Midbrain (tissue), 1 donor: ENCODE measurements around the gene IL6.
"Not testable (repeated sequence)": the region's sequence is repeated elsewhere in the genome, so short reads cannot be mapped to it uniquely, and the experiment has no call there.

Experiments
- DNase-seq: peaks from one replicate; lab custom pipeline; 2025; lab: John Stamatoyannopoulos, UW

IL6 gene

DNA sequence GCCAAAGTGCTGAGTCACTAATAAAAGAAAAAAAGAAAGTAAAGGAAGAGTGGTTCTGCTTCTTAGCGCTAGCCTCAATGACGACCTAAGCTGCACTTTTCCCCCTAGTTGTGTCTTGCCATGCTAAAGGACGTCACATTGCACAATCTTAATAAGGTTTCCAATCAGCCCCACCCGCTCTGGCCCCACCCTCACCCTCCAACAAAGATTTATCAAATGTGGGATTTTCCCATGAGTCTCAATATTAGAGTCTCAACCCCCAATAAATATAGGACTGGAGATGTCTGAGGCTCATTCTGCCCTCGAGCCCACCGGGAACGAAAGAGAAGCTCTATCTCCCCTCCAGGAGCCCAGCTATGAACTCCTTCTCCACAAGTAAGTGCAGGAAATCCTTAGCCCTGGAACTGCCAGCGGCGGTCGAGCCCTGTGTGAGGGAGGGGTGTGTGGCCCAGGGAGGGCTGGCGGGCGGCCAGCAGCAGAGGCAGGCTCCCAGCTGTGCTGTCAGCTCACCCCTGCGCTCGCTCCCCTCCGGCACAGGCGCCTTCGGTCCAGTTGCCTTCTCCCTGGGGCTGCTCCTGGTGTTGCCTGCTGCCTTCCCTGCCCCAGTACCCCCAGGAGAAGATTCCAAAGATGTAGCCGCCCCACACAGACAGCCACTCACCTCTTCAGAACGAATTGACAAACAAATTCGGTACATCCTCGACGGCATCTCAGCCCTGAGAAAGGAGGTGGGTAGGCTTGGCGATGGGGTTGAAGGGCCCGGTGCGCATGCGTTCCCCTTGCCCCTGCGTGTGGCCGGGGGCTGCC, at the start of gene IL6:
IL6 (plus strand) TSS at position 294 of the 807 bp plus-strand sequence; CDS start at position 357, 63 bp downstream.
- peak; percentile 40 for DNase-seq

DNA sequence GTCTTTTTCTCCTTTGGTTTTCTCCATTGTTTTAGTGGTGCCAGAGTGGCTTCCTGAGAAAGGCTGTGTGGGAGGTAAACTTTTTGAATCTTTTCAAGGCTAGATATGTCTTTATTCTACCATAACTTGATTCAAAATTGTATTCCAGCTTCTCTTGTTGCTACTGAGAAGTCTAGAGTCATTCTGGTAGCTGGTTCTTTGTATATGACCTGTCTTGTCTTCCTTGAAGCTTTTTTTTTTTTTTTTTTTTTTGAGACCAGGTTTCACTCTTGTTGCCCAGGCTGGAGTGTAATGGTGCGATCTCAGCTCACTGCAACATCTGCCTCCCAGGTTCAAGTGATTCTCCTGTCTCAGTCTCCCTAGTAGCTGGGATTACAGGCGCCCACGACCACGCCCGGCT, 49.7 kb upstream of the IL6 start:
- DNase-seq: not testable (repeated sequence)

DNA sequence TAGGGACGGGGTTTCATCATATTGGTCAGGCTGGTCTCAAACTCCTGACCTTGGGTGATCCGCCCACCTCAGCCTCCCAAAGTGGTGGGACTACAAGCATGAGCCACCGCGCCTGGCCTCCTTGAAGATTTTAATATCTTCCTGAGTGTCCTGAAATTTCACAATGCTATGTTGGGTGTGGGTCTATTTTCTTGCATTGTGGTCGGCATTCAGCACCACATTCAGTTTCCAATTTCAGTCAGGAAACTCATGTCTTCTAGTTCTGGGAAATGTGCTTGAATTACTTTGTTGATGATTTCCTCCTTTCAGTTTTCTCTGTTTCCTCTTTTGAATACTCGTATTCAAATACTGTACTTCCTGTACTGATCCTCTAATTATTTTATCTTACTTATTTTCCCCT, 49.3 kb upstream of the IL6 start:
- no peak for DNase-seq

DNA sequence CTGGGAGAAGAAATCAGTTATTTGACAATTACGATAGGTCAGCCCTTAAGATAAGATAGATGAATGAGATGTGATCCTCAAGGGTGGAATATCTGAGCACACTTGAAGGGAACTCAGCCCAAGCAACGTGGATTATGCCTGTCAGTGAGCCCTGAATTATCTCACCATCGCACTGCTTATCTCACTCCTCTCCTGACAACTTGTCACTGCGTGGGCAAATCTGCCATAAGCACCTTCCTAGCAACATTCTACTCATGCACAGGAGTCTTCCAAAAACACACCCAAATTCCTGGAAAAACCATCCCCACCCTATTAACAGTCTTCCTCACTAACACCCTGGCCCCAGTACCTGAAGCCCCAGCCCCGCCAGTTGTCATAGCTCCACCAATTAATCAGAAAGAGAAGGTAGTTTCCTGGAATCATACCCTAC, 46.5 kb upstream of the IL6 start:
- no peak for DNase-seq

DNA sequence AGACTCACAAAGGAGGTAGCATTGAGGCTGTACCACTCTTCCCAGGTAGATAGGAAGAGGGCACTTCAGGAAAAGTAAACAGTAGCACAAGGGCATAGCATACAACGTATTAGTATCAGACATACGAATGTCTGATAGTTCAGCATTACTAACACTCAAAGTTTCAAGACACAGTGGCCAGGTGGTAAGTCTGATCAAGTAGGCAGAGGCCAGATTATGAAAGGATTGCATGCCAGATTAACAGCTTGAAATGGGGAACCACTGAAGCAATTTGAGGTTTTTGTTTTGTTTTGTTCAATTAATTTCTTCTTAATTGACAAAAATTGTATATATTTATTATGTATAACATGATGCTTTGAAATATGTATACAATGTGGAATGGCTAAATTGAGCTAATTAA, 45.7 kb upstream of the IL6 start:
- DNase-seq: no peak

DNA sequence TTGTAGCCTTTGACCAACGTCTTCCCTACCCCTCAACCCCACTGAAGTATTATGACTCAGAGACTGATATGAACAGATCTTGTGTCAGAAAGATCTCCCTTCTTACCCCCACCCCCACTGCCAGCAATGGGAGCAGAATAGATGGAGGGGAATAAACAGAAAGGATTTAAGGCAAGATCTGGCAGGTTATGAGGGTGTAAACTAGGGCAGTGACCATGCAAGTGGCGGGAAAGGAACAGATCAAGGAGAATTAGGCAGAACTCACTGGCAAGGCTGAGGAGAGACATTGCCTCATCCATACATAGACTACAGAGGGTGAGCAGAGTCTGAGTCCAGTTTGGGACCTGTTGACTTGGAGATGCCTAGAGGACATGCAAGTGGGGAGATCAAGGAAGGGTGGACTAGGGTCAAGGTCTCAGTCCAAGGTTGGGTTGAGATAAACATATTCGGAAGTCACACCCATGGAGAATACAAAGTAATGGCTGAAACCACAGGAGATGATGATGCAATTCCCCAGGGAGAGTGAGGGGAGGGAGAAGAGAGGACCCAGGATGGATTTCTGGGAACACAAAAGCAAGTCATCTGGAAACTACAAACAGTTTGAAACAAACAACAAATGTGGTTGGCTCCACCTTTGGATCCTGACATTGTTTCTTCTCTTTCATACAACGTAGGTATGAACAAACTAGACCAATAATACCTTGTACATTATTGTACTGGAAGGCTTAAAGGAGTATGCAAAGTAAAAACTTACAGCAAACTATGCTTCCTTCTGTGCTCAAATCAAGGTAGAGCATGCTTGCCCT, 44.9 kb upstream of the IL6 start:
- no peak for DNase-seq

DNA sequence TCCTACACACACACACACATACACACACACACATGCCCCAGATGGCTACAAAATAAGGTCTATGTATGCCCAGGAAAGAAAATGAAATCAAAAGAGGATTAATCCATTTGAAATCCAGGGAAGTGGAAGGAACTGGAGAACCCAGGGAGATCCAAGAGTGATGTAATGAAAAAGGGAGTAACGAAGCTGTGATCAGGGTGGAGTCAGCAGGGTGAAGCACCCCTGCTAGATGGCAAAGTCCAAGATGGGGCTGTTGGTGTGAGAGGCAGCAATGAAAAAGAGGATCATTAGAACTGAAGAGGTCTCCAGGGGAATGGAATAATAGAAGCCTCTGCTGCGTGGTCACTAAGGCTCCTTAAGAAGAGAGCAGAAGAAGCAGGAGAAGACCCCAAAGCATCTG, 43.6 kb upstream of the IL6 start:
- DNase-seq: no peak

DNA sequence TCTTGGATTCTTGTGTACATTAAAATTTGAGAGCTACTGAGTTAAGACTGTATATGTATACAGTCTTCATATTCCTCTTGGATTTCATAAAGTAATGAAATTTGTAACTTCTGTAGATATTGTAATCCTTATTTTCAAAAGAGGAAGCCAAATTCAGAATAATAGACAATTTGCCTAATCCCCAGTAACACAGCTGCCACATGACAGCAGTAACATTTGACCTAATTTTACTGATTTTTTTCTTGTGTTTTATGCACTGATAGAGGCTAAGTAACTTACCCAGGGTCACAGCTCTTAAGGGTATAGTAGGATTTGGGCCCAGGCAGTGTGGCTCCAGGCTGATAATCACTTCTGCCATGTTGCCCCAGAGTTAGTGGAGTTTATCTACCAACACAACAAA, 40.4 kb upstream of the IL6 start:
- DNase-seq: no peak

DNA sequence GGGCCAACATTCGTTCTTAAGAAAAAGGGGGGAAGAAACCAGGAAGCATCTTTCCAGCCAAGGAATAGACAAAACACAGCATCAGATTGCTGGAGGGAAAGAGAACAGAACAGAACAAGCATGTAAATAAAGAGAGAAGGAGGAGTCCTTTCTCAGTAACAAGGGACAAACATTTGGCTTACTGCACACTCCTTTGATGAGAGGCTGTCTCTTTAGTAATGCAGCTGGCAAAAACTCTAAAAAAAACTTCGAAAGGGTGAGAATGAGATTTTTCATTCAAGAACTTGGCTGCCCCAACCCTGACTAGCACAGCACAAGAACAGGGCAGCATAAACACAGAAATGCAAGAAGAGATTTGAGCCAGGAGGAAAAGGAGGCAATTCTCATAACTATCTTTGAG, 38.9 kb upstream of the IL6 start:
- DNase-seq: peak; percentile 27

DNA sequence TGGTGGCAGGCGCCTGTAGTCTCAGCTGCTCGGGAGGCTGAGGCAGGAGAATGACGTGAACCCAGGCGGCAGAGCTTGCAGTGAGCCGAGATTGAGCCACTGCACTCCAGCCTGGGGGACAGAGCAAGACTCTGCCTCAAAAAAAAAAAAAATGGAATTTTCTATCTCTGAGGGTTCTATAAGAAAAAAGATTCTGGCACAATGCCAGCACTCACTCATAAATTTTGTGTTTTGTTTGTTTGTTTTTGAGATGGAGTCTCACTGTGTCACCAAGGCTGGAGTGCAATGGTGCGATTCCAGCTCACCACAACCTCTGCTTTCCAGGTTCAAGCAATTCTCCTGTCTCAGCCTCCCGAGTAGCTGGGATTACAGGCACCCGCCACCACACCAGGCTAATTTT, 38.1 kb upstream of the IL6 start:
- not testable (repeated sequence) for DNase-seq

DNA sequence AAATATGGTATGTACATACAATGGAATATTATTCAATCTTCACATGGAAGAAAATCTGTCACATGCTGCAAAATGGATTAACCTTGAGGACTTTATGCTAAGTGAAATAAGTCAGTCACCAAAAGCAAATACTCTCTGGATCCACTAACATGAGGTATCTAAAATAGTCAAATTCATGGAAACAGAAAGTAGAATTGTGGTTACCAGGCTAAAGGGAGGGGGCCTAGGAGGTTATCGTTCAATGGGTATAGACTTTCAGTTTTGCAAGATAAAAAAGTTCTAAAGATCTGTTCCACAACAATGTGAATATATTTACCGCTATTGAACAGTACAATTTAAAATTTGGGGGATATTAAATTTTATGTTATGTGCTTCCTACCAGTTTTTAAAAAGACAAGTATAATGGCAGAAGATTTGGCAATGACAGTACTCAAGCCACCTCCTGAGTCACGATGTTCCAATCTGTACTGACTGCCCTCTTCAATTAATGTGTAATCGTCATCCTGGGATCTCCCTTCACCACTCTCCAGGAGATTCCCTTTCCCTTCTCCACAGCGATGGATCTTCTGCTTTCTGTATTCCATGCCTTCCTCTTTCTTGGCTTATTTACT, 32.3 kb upstream of the IL6 start:
- no peak for DNase-seq

DNA sequence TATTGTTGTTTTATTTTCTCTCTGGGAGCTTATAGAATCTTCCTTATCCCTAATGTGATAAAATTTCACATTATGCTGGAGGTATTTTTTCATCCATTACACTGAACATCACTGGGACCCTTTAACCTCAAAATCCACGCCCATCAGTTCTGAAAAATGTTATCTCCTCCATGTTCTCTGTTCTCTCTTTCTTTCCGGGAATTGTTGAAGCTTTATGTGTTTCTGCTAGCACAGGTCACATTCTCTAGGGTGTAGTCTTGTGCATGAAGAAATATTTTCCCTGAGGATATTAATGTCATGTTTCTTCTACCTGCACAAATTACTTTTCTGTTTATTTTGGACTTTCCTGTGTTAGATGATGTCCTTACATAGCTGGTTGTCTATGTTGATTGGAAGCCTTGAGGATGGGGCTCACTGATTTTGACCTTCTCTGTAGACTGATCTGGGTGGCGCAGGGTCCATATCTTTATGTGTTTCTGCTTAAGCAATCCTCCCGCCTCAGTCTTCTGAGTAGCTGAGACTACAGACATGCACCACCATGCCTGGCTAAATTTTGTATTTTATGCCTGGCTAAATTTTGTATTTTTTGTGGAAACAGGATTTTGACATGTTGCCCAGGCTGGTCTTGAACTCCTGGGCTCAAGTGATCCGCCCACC, 31.4 kb upstream of the IL6 start:
- no peak for DNase-seq

DNA sequence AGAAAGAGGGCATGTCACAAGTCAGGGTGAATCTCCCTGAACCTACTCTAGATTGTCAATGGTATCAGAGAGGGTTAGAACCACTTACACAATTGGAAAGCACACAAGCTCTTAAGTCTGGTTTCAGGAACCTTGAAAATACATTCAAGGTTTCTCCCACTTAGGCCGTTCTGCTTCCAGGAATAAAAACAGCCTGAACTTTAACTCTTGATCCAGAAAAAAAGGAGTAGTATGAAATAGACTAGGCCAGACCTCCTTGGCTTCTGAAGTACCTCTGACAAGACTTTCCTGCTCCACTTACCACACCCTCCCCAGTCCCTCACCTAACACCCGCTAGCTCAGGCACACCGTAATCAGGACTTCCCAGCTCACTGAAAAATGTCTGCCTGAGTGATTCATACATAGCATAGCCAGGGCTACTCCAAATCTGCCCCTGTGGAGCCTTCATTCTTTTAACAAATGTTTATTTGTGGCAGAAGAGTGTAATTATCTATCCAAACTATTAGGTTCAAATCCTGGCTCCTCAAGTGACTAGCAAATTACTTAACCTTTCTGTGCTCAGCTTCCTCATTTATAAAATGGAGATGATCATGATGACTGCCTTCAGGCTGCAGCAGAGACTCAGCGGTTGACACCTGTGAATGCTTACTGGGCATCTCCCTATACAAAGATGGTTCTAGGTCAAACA, 30.3 kb upstream of the IL6 start:
- no peak for DNase-seq

DNA sequence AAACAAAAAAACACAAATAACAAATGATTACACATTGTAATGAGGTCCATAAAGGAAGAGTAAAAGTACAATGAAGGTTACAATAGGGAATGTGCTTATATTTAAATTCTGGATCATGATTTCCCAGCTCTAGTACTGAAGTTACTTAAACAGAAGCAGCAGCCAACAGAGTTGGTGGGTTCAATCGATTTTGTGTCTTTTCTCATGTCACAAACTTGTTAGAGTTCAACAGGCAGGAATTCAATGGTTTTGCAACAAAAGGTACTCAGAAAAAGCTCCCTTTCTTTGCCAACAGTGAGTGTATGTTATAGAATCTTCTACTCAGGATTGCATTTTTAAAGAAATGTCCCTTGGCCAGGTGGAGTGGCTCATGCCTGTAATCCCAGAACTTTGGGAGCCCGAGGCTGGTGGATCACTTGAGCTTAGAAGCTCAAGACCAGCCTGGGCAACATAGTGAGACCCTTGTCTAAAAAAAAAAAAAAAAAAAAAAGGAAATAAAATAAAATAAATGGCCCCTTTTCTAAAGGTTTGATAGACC, 29.6 kb upstream of the IL6 start:
- no peak for DNase-seq

DNA sequence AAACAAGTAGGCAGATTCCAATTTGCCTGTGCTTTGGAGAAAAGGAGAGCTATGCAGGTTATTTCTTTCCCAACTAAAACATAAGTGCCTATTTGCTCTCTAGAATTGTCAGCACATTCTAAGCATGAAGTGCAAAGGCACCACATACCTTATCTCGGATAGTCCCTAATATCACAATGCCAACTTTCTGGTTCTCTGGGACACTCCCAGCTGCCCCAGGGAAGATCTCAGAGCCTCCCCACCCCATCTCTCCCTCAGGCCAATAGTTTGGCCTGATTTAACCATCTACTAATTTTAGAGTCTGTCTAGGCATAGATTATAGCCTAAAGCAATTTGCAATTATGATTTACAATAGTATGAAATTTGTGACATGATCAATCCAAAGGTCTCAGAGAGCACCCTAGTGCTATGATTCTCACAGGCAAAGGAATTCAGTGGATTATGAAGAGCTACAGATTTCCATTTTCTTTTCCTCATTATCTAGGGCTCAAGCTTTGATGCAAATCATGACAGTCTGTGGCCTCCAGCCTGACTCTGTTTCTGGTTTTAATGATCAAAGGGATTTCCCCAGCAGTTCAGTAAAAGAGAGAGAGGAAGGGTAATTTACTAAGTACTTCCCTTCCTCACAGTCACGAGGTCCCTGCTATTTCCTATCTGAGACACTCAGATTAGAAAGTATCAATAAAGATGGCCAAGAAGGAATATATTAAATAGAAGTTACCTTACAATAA, 29.0 kb upstream of the IL6 start:
- no peak for DNase-seq

DNA sequence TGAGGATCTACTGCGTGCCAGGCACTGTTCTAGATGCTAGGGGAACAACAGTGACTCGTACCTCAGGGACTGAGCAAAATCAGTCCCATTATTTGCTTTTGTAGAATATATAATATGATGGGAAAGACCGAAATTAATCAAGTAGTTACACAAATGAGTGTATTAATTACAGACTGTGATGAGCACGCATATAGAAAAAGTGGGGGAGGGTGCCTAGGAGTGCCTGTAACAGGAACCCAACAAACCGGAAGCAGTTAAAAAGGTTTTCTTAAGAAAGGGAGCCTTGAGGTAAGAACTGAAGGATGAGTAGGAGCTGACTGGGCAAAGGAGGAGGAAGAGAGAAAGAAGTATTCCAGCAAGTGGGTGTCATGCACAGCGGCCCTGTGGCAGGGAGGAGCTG, 28.2 kb upstream of the IL6 start:
- no peak for DNase-seq

DNA sequence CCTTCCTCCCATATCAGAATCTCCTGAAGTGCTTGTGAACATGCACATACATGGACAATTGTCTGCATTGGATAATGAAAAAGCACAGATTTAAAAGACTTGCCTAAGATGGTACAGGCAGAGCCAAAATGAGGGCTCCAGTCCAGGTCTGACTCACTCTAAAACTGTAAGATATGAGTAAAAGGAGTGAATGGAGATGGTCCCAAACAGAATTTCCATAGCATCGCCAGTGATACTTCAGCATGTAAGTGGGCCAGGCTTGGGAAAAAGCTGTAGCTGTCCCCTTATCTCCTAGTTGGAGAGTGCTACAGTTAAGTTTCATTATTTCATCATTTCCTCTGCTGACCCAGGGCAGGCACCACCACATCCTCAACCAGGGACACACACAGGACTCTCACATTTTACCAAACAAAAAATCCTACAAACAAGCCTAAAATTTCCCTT, 26.4 kb upstream of the IL6 start:
- DNase-seq: no peak

DNA sequence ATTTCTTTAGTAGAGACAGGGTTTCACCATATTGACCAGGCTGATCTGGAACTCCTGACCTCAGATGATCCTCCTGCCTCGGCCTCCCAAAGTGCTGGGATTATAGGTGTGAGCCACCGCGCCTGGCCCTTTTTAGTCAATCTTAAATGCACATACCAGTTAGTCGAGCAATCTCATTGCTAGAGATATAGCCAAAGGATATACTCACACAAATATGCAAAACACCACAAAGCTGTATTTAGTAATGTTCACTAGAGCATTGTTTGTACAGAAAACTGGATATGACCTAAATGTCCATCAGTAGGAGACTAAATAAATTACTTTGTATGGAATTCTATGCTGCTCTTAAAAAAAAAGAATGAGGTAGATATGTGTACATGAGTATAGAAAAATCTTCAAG, 24.5 kb upstream of the IL6 start:
- no peak for DNase-seq

DNA sequence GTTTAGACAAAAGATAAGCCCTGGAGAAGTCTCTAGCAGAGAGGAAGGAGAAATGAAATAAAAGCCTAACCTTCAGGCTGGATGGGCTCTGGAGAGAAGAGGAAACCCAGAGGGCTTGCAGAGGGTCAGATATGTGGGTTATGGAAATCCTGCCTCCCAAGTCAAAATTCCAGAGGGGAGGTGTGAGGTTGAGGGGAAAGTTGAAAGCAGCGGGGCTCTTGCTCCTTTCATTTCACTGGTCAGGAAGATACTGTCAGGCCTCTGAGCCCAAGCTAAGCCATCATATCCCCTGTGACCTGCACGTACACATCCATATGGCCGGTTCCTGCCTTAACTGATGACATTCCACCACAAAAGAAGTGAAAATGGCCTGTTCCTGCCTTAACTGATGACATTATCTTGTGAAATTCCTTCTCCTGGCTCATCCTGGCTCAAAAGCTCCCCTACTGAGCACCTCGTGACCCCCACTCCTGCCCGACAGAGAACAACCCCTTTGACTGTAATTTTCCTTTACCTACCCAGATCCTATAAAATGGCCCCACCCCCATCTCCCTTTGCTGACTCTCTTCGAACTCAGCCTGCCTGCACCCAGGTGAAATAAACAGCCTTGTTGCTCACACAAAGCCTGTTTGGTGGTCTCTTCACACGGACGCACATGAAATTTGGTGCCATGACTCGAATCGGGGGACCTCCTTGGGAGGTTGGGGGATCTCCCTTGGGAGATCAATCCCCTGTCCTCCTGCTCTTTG, 23.7 kb upstream of the IL6 start:
- DNase-seq: not testable (repeated sequence)
